Hypothalamus (tissue), 51 donors: ENCODE results near the gene TP53TG3B.
"Not testable (repeated sequence)": the region's sequence is repeated elsewhere in the genome, so short reads cannot be mapped to it uniquely, and the experiment has no call there.

ENCODE experiments used
- DNase-seq, 51 donors: peaks; one replicate each; lab custom pipeline; 2025; lab: John Stamatoyannopoulos, UW

The TP53TG3B gene, protein sequence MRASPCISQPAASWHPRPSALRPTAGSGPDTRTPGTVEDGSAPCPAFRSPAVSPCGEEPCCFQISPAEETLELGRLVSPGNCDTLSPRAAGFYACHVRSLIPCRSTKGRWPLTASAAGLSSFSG

GRCh38 chr16:33360541-33360940 is at the start of gene TP53TG3B:
Gene TP53TG3B, plus strand, starts transcription at chr16:33360841. Its CDS starts 68 bp downstream, at chr16:33360909.
- DNase-seq: not testable (repeated sequence)

GRCh38 chr16:33336226-33337012 is 24.2 kb upstream of the TP53TG3B start:
- DNase-seq: not testable (repeated sequence)

DNA sequence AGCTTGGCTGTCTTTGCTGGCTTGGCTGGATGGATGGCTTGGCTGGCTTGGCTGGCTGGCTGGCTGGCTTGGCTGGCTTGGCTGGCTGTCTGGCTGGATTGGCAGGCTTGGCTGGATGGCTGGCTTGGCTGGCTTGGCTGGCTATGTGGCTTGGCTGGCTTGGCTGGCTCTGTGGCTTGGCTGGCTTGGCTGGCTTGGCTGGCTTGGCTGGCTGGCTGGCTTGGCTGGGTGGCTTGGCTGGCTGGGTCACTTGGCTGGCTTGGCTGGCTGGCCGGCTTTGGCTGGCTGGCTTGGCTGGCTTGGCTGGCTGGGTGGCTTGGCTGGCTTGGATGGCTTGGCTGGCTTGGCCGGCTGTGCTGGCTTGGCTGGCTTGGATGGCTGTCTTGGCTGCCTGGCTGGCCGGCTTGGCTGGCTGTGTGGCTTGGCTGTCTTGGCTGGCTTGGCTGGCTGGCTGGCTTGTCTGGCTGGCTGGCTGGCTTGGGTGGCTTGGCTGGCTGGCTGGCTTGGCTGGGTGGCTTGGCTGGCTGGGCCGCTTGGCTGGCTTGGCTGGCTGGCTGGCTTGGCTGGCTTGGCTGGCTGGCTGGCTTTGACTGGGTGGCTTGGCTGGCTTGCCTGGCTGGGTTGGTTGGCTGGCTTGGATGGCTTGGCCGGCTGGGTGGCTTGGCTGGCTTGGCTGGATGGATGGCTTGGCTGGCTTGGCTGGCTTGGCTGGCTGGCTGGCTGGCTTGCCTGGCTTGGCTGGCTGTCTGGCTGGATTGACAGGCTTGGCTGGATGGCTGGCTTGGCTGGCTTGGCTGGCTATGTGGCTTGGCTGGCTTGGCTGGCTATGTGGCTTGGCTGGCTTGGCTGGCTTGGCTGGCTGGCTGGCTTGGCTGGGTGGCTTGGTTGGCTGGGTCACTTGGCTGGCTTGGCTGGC is 22.8 kb upstream of the TP53TG3B start:
- DNase-seq: not testable (repeated sequence)

DNA sequence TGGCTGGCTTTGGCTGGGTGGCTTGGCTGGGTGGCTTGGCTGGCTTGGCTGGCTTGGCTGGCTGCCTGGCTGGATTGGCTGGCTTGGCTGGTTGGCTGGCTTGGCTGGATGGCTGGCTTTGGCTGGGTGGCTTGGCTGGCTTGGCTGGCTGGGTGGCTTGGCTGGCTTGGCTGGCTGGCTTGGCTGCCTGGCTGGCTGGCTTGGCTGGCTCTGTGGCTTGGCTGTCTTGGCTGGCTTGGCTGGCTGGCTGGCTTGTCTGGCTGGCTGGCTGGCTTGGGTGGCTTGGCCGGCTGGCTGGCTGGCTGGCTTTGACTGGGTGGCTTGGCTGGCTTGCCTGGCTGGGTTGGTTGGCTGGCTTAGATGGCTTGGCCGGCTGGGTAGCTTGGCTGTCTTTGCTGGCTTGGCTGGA is 22.1 kb upstream of the TP53TG3B start:
- DNase-seq: not testable (repeated sequence)

DNA sequence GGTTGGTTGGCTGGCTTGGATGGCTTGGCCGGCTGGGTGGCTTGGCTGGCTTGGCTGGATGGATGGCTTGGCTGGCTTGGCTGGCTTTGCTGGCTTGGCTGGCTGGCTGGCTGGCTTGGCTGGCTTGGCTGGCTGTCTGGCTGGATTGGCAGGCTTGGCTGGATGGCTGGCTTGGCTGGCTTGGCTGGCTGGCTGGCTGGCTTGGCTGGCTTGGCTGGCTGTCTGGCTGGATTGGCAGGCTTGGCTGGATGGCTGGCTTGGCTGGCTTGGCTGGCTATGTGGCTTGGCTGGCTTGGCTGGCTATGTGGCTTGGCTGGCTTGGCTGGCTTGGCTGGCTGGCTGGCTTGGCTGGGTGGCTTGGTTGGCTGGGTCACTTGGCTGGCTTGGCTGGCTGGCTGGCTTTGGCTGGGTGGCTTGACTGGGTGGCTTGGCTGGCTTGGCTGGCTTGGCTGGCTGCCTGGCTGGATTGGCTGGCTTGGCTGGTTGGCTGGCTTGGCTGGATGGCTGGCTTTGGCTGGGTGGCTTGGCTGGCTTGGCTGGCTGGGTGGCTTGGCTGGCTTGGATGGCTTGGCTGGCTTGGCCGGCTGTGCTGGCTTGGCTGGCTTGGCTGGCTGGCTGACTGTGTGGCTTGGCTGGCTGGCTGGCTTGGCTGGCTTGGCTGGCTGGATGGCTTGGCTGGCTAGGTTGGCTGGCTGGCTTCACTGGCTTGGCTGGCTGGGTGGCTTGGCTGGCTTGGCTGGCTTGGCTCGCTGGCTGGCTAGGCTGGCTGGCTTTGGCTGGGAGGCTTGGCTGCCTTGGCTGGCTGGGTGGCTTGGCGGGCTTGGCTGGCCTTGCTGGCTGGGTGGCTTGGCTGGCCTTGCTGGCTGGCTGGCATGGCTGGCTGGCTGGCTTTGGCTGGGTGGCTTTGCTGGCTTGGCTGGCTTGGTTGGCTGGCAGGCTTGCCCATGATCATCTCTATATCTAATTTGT is 21.3 kb upstream of the TP53TG3B start:
- not testable (repeated sequence) for DNase-seq
